Measurements from ENCODE around the gene ICE2.

Gene ICE2

GRCh38 chr15:60385620-60386552 is 93.1 kb downstream of the ICE2 start:
- DNase-seq = no peak

GRCh38 chr15:60384526-60385126 is 94.3 kb downstream of the ICE2 start:
- DNase-seq = no peak

- no peak for DNase-seq
These were observed 94.9 kb downstream of the ICE2 start for GRCh38 chr15:60384053-60384452.

DNA sequence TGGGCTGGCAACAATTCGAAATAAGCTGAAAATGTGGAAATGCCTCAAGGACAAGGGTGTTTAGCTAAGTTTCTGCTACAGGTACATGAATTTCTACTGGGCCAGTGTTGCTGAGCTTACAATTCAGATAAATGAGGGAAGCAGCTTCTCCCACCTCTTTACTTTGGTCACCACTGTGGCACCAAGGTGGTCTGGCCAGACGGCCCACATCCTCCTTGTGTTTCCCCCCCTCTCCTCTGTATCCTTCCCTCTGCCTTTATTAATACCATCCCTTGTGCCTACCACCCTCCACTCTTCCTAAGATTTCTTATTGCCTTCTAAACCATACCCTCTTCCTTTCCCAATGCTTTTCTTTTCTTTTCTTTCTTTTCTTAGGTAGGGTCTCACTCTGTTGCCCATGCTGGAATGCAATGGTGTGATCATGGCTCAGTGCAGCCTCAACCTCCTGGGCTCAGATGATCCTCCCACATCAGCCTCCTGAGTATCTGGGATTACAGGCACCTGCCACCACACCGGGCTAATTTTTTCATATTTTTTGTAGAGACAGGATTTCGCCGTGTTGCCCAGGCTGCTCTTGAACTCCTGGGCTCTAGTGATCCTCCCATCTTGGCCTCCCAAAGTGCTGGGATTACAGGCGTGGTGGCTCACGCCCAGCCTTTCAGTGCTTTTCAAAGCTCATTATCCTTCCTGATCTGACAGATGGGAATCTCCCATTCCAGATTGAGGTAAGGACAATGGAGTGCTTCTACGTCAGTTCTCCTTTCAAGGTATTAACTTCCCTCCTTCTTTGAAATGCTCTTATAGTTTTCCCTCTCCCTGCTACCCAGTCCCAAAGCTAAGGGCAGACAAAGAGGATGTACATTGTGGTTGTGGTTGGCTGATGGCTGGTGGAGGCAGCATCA is 95.9 kb downstream of the ICE2 start:
- no peak for DNase-seq

GRCh38 chr15:60381148-60381788 is 97.7 kb downstream of the ICE2 start:
- DNase-seq = no peak

DNA sequence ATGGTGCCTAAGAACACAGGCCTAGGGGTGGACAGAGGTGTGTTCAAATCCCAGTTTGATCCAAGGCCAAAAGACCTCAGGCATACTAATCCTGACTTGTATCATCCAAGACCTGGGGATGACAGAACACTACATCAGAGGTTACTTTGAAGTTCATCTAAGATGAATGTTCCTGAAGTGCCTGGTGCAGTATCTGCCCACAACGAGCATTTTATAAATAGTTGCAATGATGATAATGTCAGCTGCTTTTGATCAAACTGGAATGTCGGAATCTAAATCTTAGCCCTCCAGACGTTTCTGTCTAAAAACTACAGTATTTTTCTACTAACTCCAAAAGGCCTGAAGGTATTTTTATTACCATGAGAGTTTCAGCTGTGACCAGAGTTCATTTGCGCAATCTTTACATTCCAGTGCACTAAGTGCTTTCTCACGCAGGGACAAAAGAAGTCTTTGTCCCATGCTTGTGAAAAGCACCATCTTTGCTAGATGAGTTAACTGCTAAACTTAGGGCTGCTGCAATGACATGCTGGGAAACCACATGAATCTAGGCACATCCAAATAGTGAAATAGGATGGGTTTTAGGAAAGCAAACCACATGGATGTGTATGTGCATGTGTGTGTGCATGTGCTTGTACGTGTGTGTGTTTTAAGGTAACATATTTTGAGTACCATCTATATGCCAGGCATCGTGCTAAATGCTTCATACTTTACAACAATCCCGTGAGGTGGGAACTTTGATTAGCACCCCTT is 99.2 kb downstream of the ICE2 start:
- no peak for DNase-seq

- no peak for DNase-seq
These were observed 99.8 kb downstream of the ICE2 start for GRCh38 chr15:60379185-60379524.

DNA sequence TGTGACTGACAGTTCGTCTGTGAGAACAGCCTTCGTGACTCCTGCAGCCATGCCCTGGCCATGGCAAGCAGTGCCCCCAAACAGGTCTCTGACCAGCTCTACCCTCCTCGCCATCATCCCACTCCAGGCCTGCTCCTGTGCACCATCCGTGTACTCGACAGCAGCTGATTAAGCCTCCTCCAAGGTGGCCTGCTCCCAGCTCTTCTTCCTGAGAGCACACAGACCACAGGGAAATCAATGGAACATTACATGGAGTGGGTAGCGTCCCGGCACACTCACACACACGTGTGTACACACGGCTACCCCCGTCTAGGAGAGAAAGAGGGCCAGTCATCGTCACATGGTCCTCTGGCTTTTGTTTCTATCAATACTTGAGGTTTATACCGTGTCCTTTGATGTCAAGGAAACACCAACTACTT is 102.3 kb downstream of the ICE2 start:
- no peak for DNase-seq

DNA sequence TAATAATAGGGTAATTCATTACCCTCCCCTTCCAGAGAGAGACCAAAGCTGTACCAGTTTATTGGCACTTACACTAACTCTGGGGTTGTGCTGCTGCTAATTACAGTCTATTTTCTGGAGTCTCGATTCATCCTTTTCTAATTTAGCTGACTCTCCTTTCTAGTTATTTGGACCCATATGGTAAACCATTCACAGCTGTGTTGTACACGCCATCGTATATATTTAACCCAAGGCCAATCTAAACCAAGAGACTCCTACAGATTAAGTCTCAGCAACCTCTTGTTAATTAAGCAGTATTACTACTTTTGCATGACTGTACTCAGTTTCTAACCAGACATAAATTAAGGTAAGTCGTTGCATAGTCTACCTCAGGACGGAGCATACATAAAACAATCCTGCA is 103.6 kb downstream of the ICE2 start:
- no peak for DNase-seq

- DNase-seq = no peak
These were observed 104.3 kb downstream of the ICE2 start for GRCh38 chr15:60374628-60375081.

DNA sequence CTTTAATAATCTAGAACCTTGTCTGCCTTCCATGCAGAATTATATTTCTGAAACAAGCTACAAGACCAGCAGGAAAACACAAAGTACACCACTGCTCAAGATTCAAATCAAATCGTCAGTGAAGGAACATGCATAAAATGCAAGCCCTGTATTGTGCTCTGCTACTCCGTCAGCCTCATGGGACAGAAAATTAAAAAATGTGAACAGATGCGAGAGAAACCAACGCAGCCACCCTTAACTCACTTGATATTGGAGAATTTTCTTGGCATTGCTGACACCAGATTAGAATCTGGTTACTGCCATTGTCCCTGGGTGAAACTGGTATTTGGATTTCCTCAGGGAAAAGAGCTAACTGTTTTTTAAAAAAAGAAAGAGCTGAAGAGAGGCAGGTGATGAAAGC is 104.7 kb downstream of the ICE2 start:
- no peak for DNase-seq

- no peak for DNase-seq
These were observed 105.2 kb downstream of the ICE2 start for GRCh38 chr15:60373745-60374144.

- DNase-seq = no peak
These were observed 105.6 kb downstream of the ICE2 start for GRCh38 chr15:60373327-60373726.

- no peak for DNase-seq
These were observed 106.2 kb downstream of the ICE2 start for GRCh38 chr15:60372756-60373155.

- DNase-seq = no peak
These were observed 106.7 kb downstream of the ICE2 start for GRCh38 chr15:60372227-60372626.

- DNase-seq = no peak
These were observed 107.5 kb downstream of the ICE2 start for GRCh38 chr15:60371175-60372051.

GRCh38 chr15:60370869-60371136 is 108.1 kb downstream of the ICE2 start:
- no peak for DNase-seq

DNA sequence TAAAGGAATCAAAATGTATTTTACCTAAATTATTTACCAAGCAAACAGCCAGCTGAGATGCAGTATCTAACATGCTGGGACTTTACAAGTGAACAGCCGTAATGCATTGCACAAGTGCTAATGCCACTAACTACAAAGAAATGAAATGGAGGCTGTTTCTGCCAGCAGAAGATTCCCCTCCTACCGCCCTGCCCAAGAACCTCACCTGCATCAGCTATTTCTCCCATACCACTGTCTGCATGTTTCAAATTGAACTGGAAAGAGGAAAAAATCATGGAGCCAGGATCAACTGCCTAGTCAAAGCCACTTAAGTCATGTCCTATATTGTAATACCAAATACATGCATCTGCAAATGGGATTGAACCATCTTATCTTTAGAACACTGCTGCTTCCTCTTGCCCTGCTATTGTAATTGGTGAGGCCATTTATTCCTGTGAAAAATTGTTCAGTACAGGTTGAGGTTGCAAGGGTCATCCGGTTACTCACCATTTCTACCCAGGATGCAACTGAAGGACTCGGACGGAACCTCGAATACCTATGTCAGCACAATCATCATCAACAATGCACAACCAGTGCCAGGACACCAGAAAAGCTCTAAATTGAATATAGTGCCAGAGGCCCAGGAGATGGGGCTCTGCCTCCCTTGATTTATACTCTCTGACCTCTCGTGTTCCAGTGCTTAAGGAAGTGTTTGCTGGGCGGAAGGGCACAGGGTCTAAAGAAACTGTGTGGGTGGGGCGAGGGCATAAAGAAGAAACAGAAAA is 108.7 kb downstream of the ICE2 start:
- DNase-seq = no peak

GRCh38 chr15:60369696-60370095 is 109.2 kb downstream of the ICE2 start:
- no peak for DNase-seq

Data from OCI-M1 (cell line).